ENCODE data around the gene CARNS1. TPM values are rescaled to one million over a fixed set of nuclear protein-coding genes. Genes with fewer than 3 reads are reported as not detected.

CARNS1 gene
- total and polyA plus RNA-seq, 2 of the 8 experiments (the other 6 are each of a cell fraction or from before 2014, with no cell fraction given): 0.82 to 1.1 TPM

DNA sequence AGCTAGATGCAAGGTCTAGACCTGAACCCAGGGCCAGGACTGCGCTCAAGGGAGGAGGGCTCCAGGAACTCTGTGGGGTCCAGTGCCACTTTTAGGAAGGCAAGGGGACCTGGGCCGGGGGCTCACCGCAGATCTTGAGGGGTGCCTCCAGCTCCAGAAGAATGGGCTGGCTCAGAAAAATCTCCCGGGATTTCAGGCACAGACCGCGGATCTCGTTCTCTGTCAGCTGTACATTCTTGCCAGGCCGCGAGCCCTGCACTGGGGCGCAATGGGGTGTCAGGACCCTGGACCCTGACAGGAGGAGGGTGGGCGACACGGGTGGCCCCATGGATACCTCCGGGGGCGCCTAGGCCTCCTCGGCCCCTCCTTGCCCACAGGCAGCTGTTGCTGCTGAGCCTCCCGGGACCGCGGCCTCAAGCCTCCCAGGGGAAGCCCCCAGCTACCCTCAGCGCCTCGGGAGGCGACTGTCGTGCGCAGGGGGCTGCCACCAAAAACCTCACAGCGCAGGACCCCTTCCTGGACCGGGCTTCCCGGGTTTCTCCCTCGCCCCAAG is 14.5 kb upstream of the CARNS1 start (continued):
- no peak for TF ChIP-seq TAF1 (IDR thresholded peaks at IDR 0.05; ENCODE audit: low read depth, low read length)
